Thyroid gland (tissue), 4 donors: ENCODE measurements around the gene TOP2A. TPM values are rescaled to one million over a fixed set of nuclear protein-coding genes. Genes with fewer than 3 reads are reported as not detected.
A peak's percentile ranks its signal among the peaks of the same experiment; 100 is the strongest.

ENCODE experiments used
- DNase-seq, 2 donors: peaks; one replicate each; pipeline ENCODE4 v3.0.0-alpha.2; 2019
- H3K27ac ChIP-seq, 3 donors: fragments of 200-600 bp; sonication (generic); 1 replicate in 2 of 3; 2 replicates in 1 of 3; pipeline ENCODE4 v1.5.1; 2016 to 2019; ENCODE audit warnings: mild to moderate bottlenecking in 1 of 3, moderate library complexity in 1 of 3
- H3K27me3 ChIP-seq: fragments of 200-600 bp; sonication (generic); one replicate; pipeline ENCODE4 v1.5.1; 2019
- H3K36me3 ChIP-seq, 2 donors: fragments of 200-600 bp; sonication (generic); one replicate each; pipeline ENCODE4 v1.5.1; 2016 to 2019
- H3K4me1 ChIP-seq, 2 donors: fragments of 200-600 bp; sonication (generic); one replicate each; pipeline ENCODE4 v1.5.1; 2017 to 2019
- H3K4me3 ChIP-seq, 3 donors: fragments of 200-600 bp; sonication (generic); replicated peaks in 1 of 3; 1 replicate in 2 of 3; 2 replicates in 1 of 3; pipeline ENCODE4 v1.5.1; 2016; ENCODE audit warnings: mild to moderate bottlenecking in 1 of 3
- H3K9me3 ChIP-seq: fragments of 200-600 bp; sonication (generic); one replicate; pipeline ENCODE4 v1.5.1; 2017
- CTCF ChIP-seq, 6 experiments: fragments of 200-600 bp in 3 of 6; fragments of 450-650 bp in 3 of 6; sonication (generic) in 3 of 6; IDR thresholded peaks; one replicate each; pipeline ENCODE4 v1.5.1; 2016 to 2019; ENCODE audit warnings: antibody characterized with exemption in 6 of 6, mild to moderate bottlenecking in 2 of 6, inconsistent platforms in 1 of 6, moderate library complexity in 1 of 6
- POLR2A ChIP-seq, 2 donors: fragments of 450-650 bp; IDR thresholded peaks; one replicate each; pipeline ENCODE4 v1.6.1; 2017; ENCODE audit warnings: antibody characterized with exemption in 2 of 2, mild to moderate bottlenecking in 2 of 2, moderate library complexity in 1 of 2
- WGBS, 2 donors: methylation state at CpG; one replicate each; pipeline ENCODE4 v1.1.5; 2017; 5-methylcytosine and 5-hydroxymethylcytosine counted together
- intact Hi-C: fragments of 100-400 bp; cut with DNase I; formaldehyde crosslinking; loops from one replicate; pipeline ENCODE4 v1.15.1; 2023
- total RNA-seq, 4 donors: library from RNA; depleted of rRNA; stranded (reverse); fragments of >200 nt; gene quantifications; one replicate each; pipeline ENCODE4 v1.2.3, GENCODE V29; 2016

The TOP2A gene
- total RNA-seq, 4 donors from 2014 or later = 0.20 to 5.2 (median 2.2) TPM

- Histone ChIP-seq H3K27me3 (no peaks in the 10 kb centered on the region), H3K27ac (no peak overlapping the region), H3K9me3 (no peaks in the 10 kb centered on the region), H3K36me3 (no peaks in the 10 kb centered on the region), H3K4me3 (peak overlapping the region; percentile 3 to 50 (median 21)), H3K4me1 (peaks cover 3 to 12% of the 10 kb centered on the region in 2 donors)
- no peak for TF ChIP-seq CTCF (IDR thresholded peaks at IDR 0.05)
- TF ChIP-seq POLR2A (IDR thresholded peaks at IDR 0.05) = no peak
- peak; percentile 51 to 57 for DNase-seq
- intact Hi-C loops = loop anchor here (5.0 kb wide), 1 partner anchor 54 kb away; the partner anchor contains the start of gene TOP2A
- 1% methylated on average over 15 of the region's 91 CpGs; no CpG with 5 or more reads in 1 of the 2 donors for WGBS, 2 donors
Measured at GRCh38 chr17:40363111-40363827, 54.4 kb downstream of the TOP2A start.

- peak; percentile 85 to 88 for DNase-seq
- H3K27me3 ChIP-seq = no peaks in the 10 kb centered on the region
- peak overlapping the region in 2 of 3 donors; percentile 21 to 50 for H3K4me3 ChIP-seq
- 0% methylated on average over 6 to 9 of the region's 58 CpGs for WGBS, 2 donors
- peaks cover 3 to 12% of the 10 kb centered on the region in 2 donors for H3K4me1 ChIP-seq
- no peaks in the 10 kb centered on the region for H3K36me3 ChIP-seq
- peak in 1 of 2 donors; percentile 57 for TF ChIP-seq POLR2A (IDR thresholded peaks at IDR 0.05)
- peak; percentile 32 to 77 (median 58) for TF ChIP-seq CTCF (IDR thresholded peaks at IDR 0.05)
- no peaks in the 10 kb centered on the region for H3K9me3 ChIP-seq
- intact Hi-C loops = loop anchor here (5.0 kb wide), 1 partner anchor 55 kb away; the partner anchor contains the start of gene TOP2A
- H3K27ac ChIP-seq = peak overlapping the region in 1 of 3 donors; percentile 30
Measured at GRCh38 chr17:40362696-40363110, 55.0 kb downstream of the TOP2A start.

GRCh38 chr17:40361925-40362695, 55.6 kb downstream of the TOP2A start:
- peak overlapping the region in 2 of 3 donors; percentile 21 to 50 for H3K4me3 ChIP-seq
- H3K4me1 ChIP-seq = peaks cover 3 to 12% of the 10 kb centered on the region in 2 donors
- H3K36me3 ChIP-seq = no peaks in the 10 kb centered on the region
- intact Hi-C loops = loop anchor here (5.0 kb wide), 1 partner anchor 55 kb away; the partner anchor contains the start of gene TOP2A
- no peaks in the 10 kb centered on the region for H3K27me3 ChIP-seq
- WGBS, 2 donors = 63% methylated on average over 18 to 22 of the region's 24 CpGs
- no peak for TF ChIP-seq CTCF (IDR thresholded peaks at IDR 0.05)
- TF ChIP-seq POLR2A (IDR thresholded peaks at IDR 0.05) = no peak
- peak overlapping the region in 1 of 3 donors; percentile 30 for H3K27ac ChIP-seq
- no peak for DNase-seq
- no peaks in the 10 kb centered on the region for H3K9me3 ChIP-seq

- Histone ChIP-seq H3K4me1 (peaks cover 3 to 12% of the 10 kb centered on the region in 2 donors), H3K9me3 (no peaks in the 10 kb centered on the region), H3K36me3 (peaks cover under 1 to 3% of the 10 kb centered on the region in 2 donors), H3K27ac (no peak overlapping the region), H3K4me3 (no peak overlapping the region), H3K27me3 (no peaks in the 10 kb centered on the region)
- WGBS, 2 donors = 70 to 75% methylated on average over 31 to 32 of the region's 32 CpGs
- intact Hi-C loops = loop anchor here (5.0 kb wide), 1 partner anchor 56 kb away; the partner anchor contains the start of gene TOP2A
- no peak for TF ChIP-seq CTCF (IDR thresholded peaks at IDR 0.05)
- TF ChIP-seq POLR2A (IDR thresholded peaks at IDR 0.05) = no peak
- DNase-seq = no peak
Measured at GRCh38 chr17:40361063-40361924, 56.4 kb downstream of the TOP2A start.
